ENCODE data around the gene UBAC2. TPM values are rescaled to one million over a fixed set of nuclear protein-coding genes. Genes with fewer than 3 reads are reported as not detected.

Gene UBAC2
- total and polyA plus RNA-seq, 4 experiments from 2014 or later: 88.4 to 161 (median 101) TPM

DNA sequence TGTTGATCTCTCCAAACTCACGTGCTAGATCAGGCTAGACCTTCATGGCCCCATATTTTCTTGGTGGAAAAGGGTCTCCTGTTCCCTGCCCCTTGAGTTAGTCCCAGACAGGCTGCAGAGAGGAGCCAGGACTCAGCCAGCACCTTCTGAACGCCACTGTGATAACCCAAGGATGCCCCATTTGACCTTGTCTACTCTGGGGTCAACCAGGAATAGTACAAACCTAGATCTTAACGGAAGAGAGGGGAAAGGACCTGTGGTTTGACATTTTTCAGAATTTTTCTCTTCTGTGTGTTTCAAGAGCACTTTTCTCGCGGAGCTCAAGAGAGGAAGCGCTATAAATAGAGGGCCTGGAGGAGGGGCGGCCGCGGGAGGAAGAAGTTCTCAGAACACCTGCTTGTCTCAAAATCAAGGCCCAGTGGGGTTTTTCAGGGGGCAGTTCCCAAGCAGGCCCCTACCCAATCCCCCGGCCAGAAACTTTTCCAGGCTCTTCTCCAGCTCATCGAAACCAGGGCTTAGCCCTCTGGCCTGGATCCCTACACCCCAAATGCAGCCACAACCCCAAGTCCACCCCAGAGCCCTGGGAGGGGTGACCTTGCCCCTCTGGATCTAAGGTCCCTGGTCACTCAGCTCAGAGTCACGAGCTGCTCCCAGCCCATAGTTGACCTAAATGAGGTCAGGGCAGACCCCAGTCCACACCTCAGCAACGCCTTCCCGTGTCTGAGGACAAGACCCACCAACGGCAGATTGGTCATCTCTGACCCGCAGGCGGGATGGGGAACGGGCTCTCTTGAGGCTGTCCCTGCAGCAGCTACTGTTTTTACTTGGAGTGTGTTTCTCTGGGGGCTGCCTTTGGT is 225.1 kb downstream of the UBAC2 start:
- H3K36me3 ChIP-seq (ENCODE audit: insufficient read depth, low read length): no peaks in the 10 kb centered on the region
- POLR2A ChIA-PET (ENCODE audit: partially characterized antibody): interaction anchor here (0.6 to 2.3 kb wide), 16 partner anchors 9 to 339 kb away, joined by 3 to 8 read pairs (median 4); no protein-coding TSS in a partner anchor

DNA sequence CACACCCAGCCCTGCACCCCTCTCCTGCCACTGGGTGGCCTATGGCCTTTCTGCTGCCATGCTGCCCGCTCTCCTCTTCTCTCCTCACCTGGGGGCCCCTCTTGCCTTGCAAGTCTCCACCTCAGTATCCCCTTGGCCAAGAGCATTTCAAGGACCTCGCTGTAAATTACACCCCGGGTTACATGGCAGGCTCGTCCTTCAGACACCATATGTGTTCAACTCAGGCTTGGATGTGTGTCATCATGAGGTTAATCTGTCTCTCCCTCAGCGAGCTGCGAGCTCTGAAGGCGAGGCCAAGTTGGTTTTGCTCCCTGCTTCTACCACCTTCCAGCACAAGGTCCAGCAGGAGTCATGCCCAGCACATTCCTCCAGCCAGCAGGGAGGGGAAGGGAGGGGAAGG is 225.8 kb downstream of the UBAC2 start:
- Histone ChIP-seq H3K9me3 (ENCODE audit: control insufficient read depth in 1 of 2, low read length in 2 of 2) (no peaks in the 10 kb centered on the region), H3K27me3 (ENCODE audit: insufficient read depth, low read length) (no peaks in the 10 kb centered on the region), H3K4me3 (ENCODE audit: low read length in 2 of 2) (no peak overlapping the region), H3K36me3 (ENCODE audit: insufficient read depth, low read length) (no peaks in the 10 kb centered on the region), H3K27ac (ENCODE audit: low read depth, low read length) (peak overlapping the region; percentile 60), H3K4me1 (ENCODE audit: insufficient read depth, low read length) (peaks cover 36% of the 10 kb centered on the region)
- peaks cover 28 to 57% (median 44%) of the 10 kb centered on the region in 4 donors for H3K4me1 Mint-ChIP-seq
- DNase-seq: no peak
- H3K4me3 Mint-ChIP-seq: peak overlapping the region in 4 of 8 donors; percentile 47 to 88 (median 68)
- H3K9me3 Mint-ChIP-seq: peaks cover 0 to 2% (median 0%) of the 10 kb centered on the region in 8 donors
- peak overlapping the region; percentile 59 to 96 (median 90) for H3K27ac Mint-ChIP-seq
- ChIA-PET CTCF (ENCODE audit: partially characterized antibody) (interaction anchor here (1.0 to 12.5 kb wide), 5 partner anchors 9 to 160 kb away, joined by 4 to 122 read pairs (median 4); no protein-coding TSS in a partner anchor), POLR2A (ENCODE audit: partially characterized antibody) (interaction anchor here (1.4 to 2.3 kb wide), 8 partner anchors 8 to 156 kb away, joined by 4 to 8 read pairs (median 6); no protein-coding TSS in a partner anchor)
- H3K36me3 Mint-ChIP-seq: no peaks in the 10 kb centered on the region
- H3K27me3 Mint-ChIP-seq: no peaks in the 10 kb centered on the region
- intact Hi-C loops (cut with micrococcal nuclease): no loop called here

More for the DNA sequence above, 225.1 kb downstream of the UBAC2 start:
- no peaks in the 10 kb centered on the region for H3K36me3 Mint-ChIP-seq
- peak overlapping the region; percentile 60 for H3K27ac ChIP-seq (ENCODE audit: low read depth, low read length)
- peak overlapping the region; percentile 90 to 96 (median 93) for H3K27ac Mint-ChIP-seq
- peaks cover 42% of the 10 kb centered on the region for H3K4me1 ChIP-seq (ENCODE audit: insufficient read depth, low read length)
- CTCF ChIA-PET (ENCODE audit: partially characterized antibody): interaction anchor here (0.7 to 12.5 kb wide), 10 partner anchors 10 to 160 kb away, joined by 3 to 122 read pairs (median 4); no protein-coding TSS in a partner anchor
- H3K4me3 ChIP-seq (ENCODE audit: low read length in 2 of 2): peak overlapping the region; percentile 14 to 34
- peaks cover 29 to 59% (median 44%) of the 10 kb centered on the region in 4 donors for H3K4me1 Mint-ChIP-seq
- no peaks in the 10 kb centered on the region for H3K9me3 ChIP-seq (ENCODE audit: control insufficient read depth in 1 of 2, low read length in 2 of 2)
- H3K27me3 ChIP-seq (ENCODE audit: insufficient read depth, low read length): no peaks in the 10 kb centered on the region
- intact Hi-C loops (cut with micrococcal nuclease): loop anchor here (2.0 kb wide), 1 partner anchor 45 kb away; no protein-coding TSS in a partner anchor
- H3K9me3 Mint-ChIP-seq: no peaks in the 10 kb centered on the region
- peak overlapping the region; percentile 23 to 88 (median 82) for H3K4me3 Mint-ChIP-seq
- peak; percentile 41 to 67 (median 49) for DNase-seq
- H3K27me3 Mint-ChIP-seq: no peaks in the 10 kb centered on the region

DNA sequence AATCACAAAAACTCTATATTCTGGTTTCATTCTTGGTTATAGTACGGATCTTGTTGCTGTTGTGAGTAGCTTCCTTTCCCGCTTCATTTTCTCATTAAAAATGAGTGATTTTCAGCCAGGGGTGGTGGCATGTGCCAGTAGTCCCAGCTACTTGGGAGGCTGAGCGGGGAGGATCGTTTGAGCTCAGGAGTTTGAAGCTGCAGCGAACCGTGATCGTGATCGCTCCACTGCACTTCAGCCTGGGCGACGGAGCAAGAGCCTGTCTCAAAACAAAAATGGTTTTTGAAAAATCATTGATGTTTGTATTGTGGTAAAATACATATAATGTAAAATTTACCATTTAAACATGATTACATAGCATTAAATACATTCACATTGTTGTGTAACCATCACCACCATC is 229.0 kb downstream of the UBAC2 start:
- H3K4me3 ChIP-seq (ENCODE audit: low read length in 2 of 2): no peak overlapping the region
- H3K4me1 Mint-ChIP-seq: peaks cover 42 to 63% (median 55%) of the 10 kb centered on the region in 4 donors
- CTCF ChIA-PET (ENCODE audit: partially characterized antibody): interaction anchor here (1.6 kb wide), 1 partner anchor 11 kb away, joined by 3 read pairs; no protein-coding TSS in a partner anchor
- H3K9me3 Mint-ChIP-seq: peaks cover 0 to 2% (median 0%) of the 10 kb centered on the region in 8 donors
- H3K4me3 Mint-ChIP-seq: no peak overlapping the region
- H3K27me3 ChIP-seq (ENCODE audit: insufficient read depth, low read length): no peaks in the 10 kb centered on the region
- H3K27ac ChIP-seq (ENCODE audit: low read depth, low read length): no peak overlapping the region
- H3K36me3 ChIP-seq (ENCODE audit: insufficient read depth, low read length): no peaks in the 10 kb centered on the region
- H3K4me1 ChIP-seq (ENCODE audit: insufficient read depth, low read length): peaks cover 54% of the 10 kb centered on the region
- POLR2A ChIA-PET (ENCODE audit: partially characterized antibody): interaction anchor here (0.6 kb wide), 1 partner anchor 104 kb away, joined by 4 read pairs; no protein-coding TSS in a partner anchor
- no peak overlapping the region for H3K27ac Mint-ChIP-seq
- no peaks in the 10 kb centered on the region for H3K27me3 Mint-ChIP-seq
- H3K36me3 Mint-ChIP-seq: no peaks in the 10 kb centered on the region
- intact Hi-C loops (cut with micrococcal nuclease): no loop called here
- H3K9me3 ChIP-seq (ENCODE audit: control insufficient read depth in 1 of 2, low read length in 2 of 2): no peaks in the 10 kb centered on the region
- DNase-seq: no peak

DNA sequence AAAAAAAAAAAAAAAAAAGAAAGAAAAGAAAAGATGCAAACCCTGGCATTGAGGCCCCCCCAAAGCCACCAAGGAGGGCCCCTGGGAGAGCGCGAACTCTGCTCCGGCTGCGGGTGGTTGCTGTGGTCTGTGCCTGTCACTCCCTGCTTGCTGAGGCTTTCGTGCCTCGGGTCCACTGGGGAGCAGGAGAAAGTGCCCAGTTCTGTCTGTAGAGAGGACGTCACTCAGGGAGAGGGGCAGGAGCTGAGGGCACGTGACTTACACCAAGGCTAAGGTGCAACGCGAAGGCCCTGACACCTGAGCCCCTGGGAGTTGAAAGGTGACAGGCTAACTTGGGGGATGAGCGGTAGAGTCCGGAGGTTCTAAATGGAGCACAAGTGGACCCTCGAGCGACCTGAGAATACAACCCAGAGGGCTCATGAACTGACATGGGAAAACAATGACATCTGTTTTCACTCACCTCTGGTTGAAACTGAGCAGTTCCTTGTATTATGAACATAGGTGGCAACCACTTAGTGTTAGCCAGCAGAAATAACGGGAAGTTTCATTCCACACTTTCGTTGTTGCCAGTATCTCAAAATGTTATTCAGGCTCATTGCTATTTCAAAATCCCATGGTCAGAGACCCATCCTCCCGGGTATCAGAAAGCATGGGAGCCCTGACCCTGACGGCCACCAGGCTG is 231.4 kb downstream of the UBAC2 start:
- Histone ChIP-seq H3K4me3 (ENCODE audit: low read length in 2 of 2) (peak overlapping the region; percentile 53), H3K9me3 (ENCODE audit: control insufficient read depth in 1 of 2, low read length in 2 of 2) (no peaks in the 10 kb centered on the region), H3K4me1 (ENCODE audit: insufficient read depth, low read length) (peaks cover 55% of the 10 kb centered on the region), H3K27ac (ENCODE audit: low read depth, low read length) (peak overlapping the region; percentile 79), H3K36me3 (ENCODE audit: insufficient read depth, low read length) (no peaks in the 10 kb centered on the region), H3K27me3 (ENCODE audit: insufficient read depth, low read length) (no peaks in the 10 kb centered on the region)
- intact Hi-C loops (cut with micrococcal nuclease): no loop called here
- H3K4me1 Mint-ChIP-seq: peaks cover 39 to 65% (median 58%) of the 10 kb centered on the region in 4 donors
- DNase-seq: no peak
- peak overlapping the region; percentile 73 to 91 (median 82) for H3K4me3 Mint-ChIP-seq
- ChIA-PET POLR2A (ENCODE audit: partially characterized antibody) (interaction anchor here (0.6 to 1.6 kb wide), 3 partner anchors 9 to 214 kb away, joined by 3 to 5 read pairs (median 3); no protein-coding TSS in a partner anchor), CTCF (ENCODE audit: partially characterized antibody) (interaction anchor here (0.8 to 1.0 kb wide), 2 partner anchors 71 to 162 kb away, joined by 3 read pairs; no protein-coding TSS in a partner anchor)
- peak overlapping the region; percentile 90 to 100 (median 97) for H3K27ac Mint-ChIP-seq
- no peaks in the 10 kb centered on the region for H3K27me3 Mint-ChIP-seq
- H3K36me3 Mint-ChIP-seq: no peaks in the 10 kb centered on the region
- H3K9me3 Mint-ChIP-seq: peaks cover 0 to 2% (median 0%) of the 10 kb centered on the region in 8 donors

DNA sequence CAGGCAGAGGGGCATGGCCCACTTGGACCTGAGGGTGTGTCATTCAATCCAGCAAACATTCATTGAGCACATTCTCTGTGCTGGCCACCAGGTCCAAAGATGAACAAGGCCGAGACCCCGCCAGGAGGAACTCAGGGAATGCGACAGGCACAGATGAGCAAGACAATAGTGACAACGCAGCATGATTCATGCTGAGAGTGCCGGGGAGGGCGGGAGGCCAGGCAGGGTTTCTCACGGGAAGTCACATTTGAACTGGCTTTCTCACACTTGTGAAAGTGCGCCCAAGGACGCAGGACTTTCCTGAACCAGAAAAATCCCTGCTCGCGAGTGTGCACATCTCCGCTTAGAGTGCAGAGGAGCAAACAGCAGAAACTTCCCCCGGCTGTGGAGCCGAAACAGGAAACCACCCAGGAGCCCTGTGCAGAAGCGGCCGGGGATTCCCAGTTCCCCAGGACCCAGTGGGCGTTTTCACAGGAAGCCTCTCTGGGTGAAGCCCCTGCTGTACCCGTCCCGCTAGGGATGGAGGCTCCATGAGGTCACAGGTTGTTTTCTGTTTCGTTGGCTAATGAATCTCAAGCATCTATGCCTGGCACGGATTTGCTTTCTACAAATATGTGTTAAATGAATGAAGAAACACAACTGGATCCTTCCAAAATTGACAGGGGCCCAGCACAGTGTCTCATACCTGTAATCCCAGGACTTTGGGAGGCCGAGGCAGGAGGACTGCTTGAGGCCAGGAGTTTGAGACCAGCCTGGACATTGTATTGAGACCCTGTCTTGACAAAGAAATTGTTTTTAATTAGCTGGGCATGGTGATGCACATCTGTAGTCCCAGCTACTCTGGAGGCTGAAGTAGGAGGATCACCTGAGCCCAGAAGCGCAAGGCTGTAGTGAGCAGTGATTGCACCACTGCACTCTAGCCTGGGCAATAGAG is 232.2 kb downstream of the UBAC2 start:
- ChIA-PET POLR2A (ENCODE audit: partially characterized antibody) (interaction anchor here (0.6 to 5.7 kb wide), 15 partner anchors 10 to 385 kb away, joined by 3 to 152 read pairs (median 10); partner anchors contain the start of genes GPR183 and UBAC2), CTCF (ENCODE audit: partially characterized antibody) (interaction anchor here (0.8 to 12.8 kb wide), 8 partner anchors 12 to 163 kb away, joined by 3 to 564 read pairs (median 94); partner anchors contain the start of gene GPR183)
- peak overlapping the region; percentile 53 for H3K4me3 ChIP-seq (ENCODE audit: low read length in 2 of 2)
- no peaks in the 10 kb centered on the region for H3K36me3 ChIP-seq (ENCODE audit: insufficient read depth, low read length)
- Mint-ChIP-seq H3K4me3 (peak overlapping the region; percentile 73 to 91 (median 82)), H3K4me1 (peaks cover 43 to 66% (median 59%) of the 10 kb centered on the region in 4 donors), H3K27me3 (no peaks in the 10 kb centered on the region), H3K27ac (peak overlapping the region; percentile 90 to 100 (median 97)), H3K9me3 (peaks cover 0 to 2% (median 0%) of the 10 kb centered on the region in 8 donors), H3K36me3 (no peaks in the 10 kb centered on the region)
- peaks cover 57% of the 10 kb centered on the region for H3K4me1 ChIP-seq (ENCODE audit: insufficient read depth, low read length)
- peak; percentile 75 to 98 (median 80) for DNase-seq
- no peaks in the 10 kb centered on the region for H3K27me3 ChIP-seq (ENCODE audit: insufficient read depth, low read length)
- H3K9me3 ChIP-seq (ENCODE audit: control insufficient read depth in 1 of 2, low read length in 2 of 2): no peaks in the 10 kb centered on the region
- peak overlapping the region; percentile 79 for H3K27ac ChIP-seq (ENCODE audit: low read depth, low read length)
- intact Hi-C loops (cut with micrococcal nuclease): no loop called here

All from CD4-positive, alpha-beta memory T cell (primary cell).